GM12878 (cell line): ENCODE data around the gene FEZF2. TPM values are rescaled to one million over a fixed set of nuclear protein-coding genes. Genes with fewer than 3 reads are reported as not detected.
A peak's percentile ranks its signal among the peaks of the same experiment; 100 is the strongest.

Experiments used
- ATAC-seq: fragments of 200-7000 bp; cut with Tn5 transposase; 3 replicates; pipeline ENCODE4 v1.9.1; 2020; ENCODE audit warnings: mild to moderate bottlenecking, moderate library complexity
- BruUV-seq: library from RNA; stranded (reverse); fragments of 400-500 nt; replicated peaks from 2 replicates; lab custom pipeline; 2021; lab: Mats Ljungman, UMichigan
- CTCF ChIA-PET: fragments of 300-600 bp; sonication (Branson Sonifier 250); formaldehyde crosslinking; extraction: SDS; loops from one replicate; lab custom pipeline; 2021; ENCODE audit warnings: inconsistent platforms; lab: Yijun Ruan, JAX
- POLR2A ChIA-PET: fragments of 350-600 bp; formaldehyde crosslinking; extraction: SDS; loops from one replicate; lab custom pipeline; 2021; ENCODE audit warnings: inconsistent platforms; lab: Charles Lee
- RAD21 ChIA-PET: fragments of 300-600 bp; sonication (Branson Sonifier 250); formaldehyde crosslinking; loops from one replicate; lab custom pipeline; 2023; ENCODE audit warnings: antibody characterized with exemption; ENCODE audit not compliant: unreplicated experiment; lab: Charles Lee
- SMC1A ChIA-PET: fragments of 300-600 bp; sonication (Branson Sonifier 250); formaldehyde crosslinking; loops from one replicate; lab custom pipeline; 2023; ENCODE audit not compliant: unreplicated experiment, uncharacterized antibody; lab: Charles Lee
- DNase-seq: peaks from one replicate; pipeline ENCODE4 v3.0.0-alpha.2; 2011; ENCODE audit warnings: low read depth, low spot score
- FAIRE-seq: peaks from 3 replicates; lab custom pipeline; 2011; peaks lifted over from hg19 to GRCh38; lab: Jason Lieb, UNC
- H2AFZ ChIP-seq: 2 replicates; pipeline ENCODE4 v1.6.0; 2011; ENCODE audit warnings: low read depth, low read length, control low read depth; ENCODE audit not compliant: control insufficient read depth
- H3K27ac ChIP-seq: 2 replicates; pipeline ENCODE4 v1.5.1; 2011; ENCODE audit warnings: control low read depth; ENCODE audit not compliant: control insufficient read depth, insufficient read depth
- H3K27me3 ChIP-seq, 2 experiments: replicated peaks in 1 of 2; 2 replicates each; pipeline versions ENCODE4 v1.6.0 to v1.6.1; 2011; ENCODE audit warnings: low read length in 1 of 2; ENCODE audit not compliant: control insufficient read depth in 2 of 2, insufficient read depth in 2 of 2
- H3K36me3 ChIP-seq, 2 experiments: 2 replicates each; pipeline ENCODE4 v1.5.1; 2011; ENCODE audit warnings: low read length in 1 of 2; ENCODE audit not compliant: control insufficient read depth in 2 of 2, insufficient read depth in 2 of 2
- H3K4me1 ChIP-seq: 2 replicates; pipeline ENCODE4 v1.6.1; 2011; ENCODE audit warnings: mild to moderate bottlenecking, low read length, moderate library complexity, mixed read lengths; ENCODE audit not compliant: control insufficient read depth, insufficient read depth
- H3K4me2 ChIP-seq: 2 replicates; pipeline ENCODE4 v1.6.0; 2011; ENCODE audit warnings: control low read depth; ENCODE audit not compliant: control insufficient read depth, insufficient read depth
- H3K4me3 ChIP-seq: fragments of 200-600 bp; sonication (generic); 2 replicates; pipeline ENCODE4 v1.5.1; 2016
- H3K79me2 ChIP-seq: 2 replicates; pipeline ENCODE4 v1.6.0; 2011; ENCODE audit warnings: low read length; ENCODE audit not compliant: control insufficient read depth, insufficient read depth
- H3K9ac ChIP-seq: 2 replicates; pipeline ENCODE4 v1.8.0; 2011; ENCODE audit warnings: low read length, control low read depth, mixed read lengths; ENCODE audit not compliant: control insufficient read depth, insufficient read depth
- H3K9me3 ChIP-seq: replicated peaks from 3 replicates; pipeline ENCODE4 v1.5.1; 2011; ENCODE audit warnings: mild to moderate bottlenecking, low read length; ENCODE audit not compliant: control insufficient read depth, insufficient read depth
- H4K20me1 ChIP-seq: 2 replicates; pipeline ENCODE4 v1.6.0; 2011; ENCODE audit not compliant: control insufficient read depth, insufficient read depth
- BHLHE40 ChIP-seq, 2 experiments: fragments of 450-650 bp in 1 of 2; IDR thresholded peaks; 2 replicates each; pipeline ENCODE4 v1.6.1; 2011 to 2017; ENCODE audit warnings: low read depth in 2 of 2, borderline replicate concordance in 1 of 2, improper control_type of control experiment in 1 of 2, low read length in 1 of 2, mild to moderate bottlenecking in 1 of 2
- IKZF2 ChIP-seq, 2 experiments: fragments of 450-650 bp; IDR thresholded peaks; 2 replicates each; pipeline ENCODE4 v1.6.1; 2017; ENCODE audit warnings: mild to moderate bottlenecking in 2 of 2, moderate library complexity in 2 of 2
- PML ChIP-seq: IDR thresholded peaks from 2 replicates; pipeline ENCODE4 v1.6.1; 2012; ENCODE audit warnings: low read length, inconsistent platforms
- WGBS: methylation state at CpG from one replicate; pipeline ENCODE4 v1.1.6; 2016; ENCODE audit warnings: low lambda C conversion rate; ENCODE audit not compliant: insufficient replicate concordance, insufficient coverage; ENCODE audit errors: missing lambda C conversion rate; 5-methylcytosine and 5-hydroxymethylcytosine counted together
- in situ Hi-C: fragments of 300-500 bp; cut with MboI; formaldehyde crosslinking; loops from 9 replicates; pipeline ENCODE4 v1.14.3; 2018; ENCODE audit warnings: mixed read lengths
- intact Hi-C: fragments of 100-400 bp; cut with micrococcal nuclease; formaldehyde crosslinking; loops from one replicate; pipeline ENCODE4 v1.14.2; 2022; ENCODE audit not compliant: unreplicated experiment
- polyA plus RNA-seq, 11 experiments: library from polyadenylated mRNA; depleted of rRNA in 4 of 11; unstranded in 6 of 11; stranded (reverse) in 5 of 11; fragments of >200 nt; fragmentation: Nextera tagmentation in 4 of 11; fragmentation: Illumina TruSeq in 1 of 11; extraction: Ambion mirVana in 4 of 11; extraction: Trizol in 1 of 11; gene quantifications; 1 replicate in 1 of 11; 2 replicates in 10 of 11; pipeline versions ENCODE4 v1.2.1 to v1.2.3, GENCODE V29; 2011 to 2016; ENCODE audit warnings: inconsistent platforms in 2 of 11, missing spikeins in 2 of 11, low read depth in 1 of 11
- total RNA-seq, 4 experiments: library from RNA; depleted of rRNA in 3 of 4; stranded (reverse); fragments of >200 nt in 3 of 4; fragmentation: Illumina TruSeq in 1 of 4; extraction: Trizol in 1 of 4; gene quantifications; 2 replicates each; pipeline versions ENCODE4 v1.2.1 to v1.2.3, GENCODE V29; 2013 to 2021
- TF ChIP-seq, protein P1 (sequence below): fragments of 450-650 bp; formaldehyde crosslinking; IDR thresholded peaks from 2 replicates; pipeline ENCODE4 v1.5.0; 2022; ENCODE audit warnings: mild to moderate bottlenecking, missing genetic modification characterization

FEZF2 gene
- total and polyA plus RNA-seq, 10 of the 15 experiments (the other 5 are each of a cell fraction or from before 2014, with no cell fraction given), result not detected

DNA sequence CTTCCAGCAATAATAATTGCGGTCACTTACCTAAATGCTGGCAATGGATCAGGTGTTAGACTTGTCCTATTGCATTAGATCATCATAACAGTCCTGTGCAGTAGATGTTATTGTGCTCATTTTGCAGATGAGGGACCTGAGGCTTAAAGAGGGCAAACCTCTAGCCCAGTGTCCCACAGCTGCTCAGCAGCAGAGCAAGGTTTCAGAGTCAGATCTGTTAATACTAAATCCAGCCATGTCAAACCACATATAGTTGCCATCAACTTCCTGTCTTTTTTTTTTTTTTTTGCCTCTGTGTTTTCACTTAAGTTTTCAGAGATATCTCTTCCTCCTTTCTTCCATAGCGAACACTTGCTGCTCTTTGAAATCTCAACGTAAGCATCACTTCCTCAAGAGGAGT, 12.1 kb downstream of the FEZF2 start:
- Histone ChIP-seq H3K36me3 (no peaks in the 10 kb centered on the region), H3K27me3 (no peaks in the 10 kb centered on the region), H3K4me1 (no peaks in the 10 kb centered on the region), H2AFZ (no peak overlapping the region), H4K20me1 (no peaks in the 10 kb centered on the region), H3K4me3 (no peak overlapping the region), H3K9ac (no peak overlapping the region), H3K79me2 (no peaks in the 10 kb centered on the region), H3K9me3 (no peaks in the 10 kb centered on the region), H3K4me2 (no peak overlapping the region), H3K27ac (no peak overlapping the region)
- RAD21 ChIA-PET, result no interaction called here
- no TSS peak for BruUV-seq
- SMC1A ChIA-PET, result interaction anchor here (0.6 to 0.7 kb wide), 2 partner anchors 50 to 1134 kb away, joined by 3 read pairs; no protein-coding TSS in a partner anchor
- 39% methylated on average over 3 of the region's 3 CpGs for WGBS
- ATAC-seq (peak; percentile 48; the same call in 1 of the 3 replicates), FAIRE-seq (no peak), DNase-seq (no peak)
- intact Hi-C loops (no loop called here), in situ Hi-C loops (no loop called here)
- POLR2A ChIA-PET, result no interaction called here
- TF ChIP-seq BHLHE40 (IDR thresholded peaks at IDR 0.05; ENCODE audit: borderline replicate concordance in 1 of 2, low read depth in 2 of 2, low read length in 1 of 2) (no peak), IKZF2 (IDR thresholded peaks at IDR 0.05) (no peak), PML (no peak)
- TF ChIP-seq, protein P1, sequence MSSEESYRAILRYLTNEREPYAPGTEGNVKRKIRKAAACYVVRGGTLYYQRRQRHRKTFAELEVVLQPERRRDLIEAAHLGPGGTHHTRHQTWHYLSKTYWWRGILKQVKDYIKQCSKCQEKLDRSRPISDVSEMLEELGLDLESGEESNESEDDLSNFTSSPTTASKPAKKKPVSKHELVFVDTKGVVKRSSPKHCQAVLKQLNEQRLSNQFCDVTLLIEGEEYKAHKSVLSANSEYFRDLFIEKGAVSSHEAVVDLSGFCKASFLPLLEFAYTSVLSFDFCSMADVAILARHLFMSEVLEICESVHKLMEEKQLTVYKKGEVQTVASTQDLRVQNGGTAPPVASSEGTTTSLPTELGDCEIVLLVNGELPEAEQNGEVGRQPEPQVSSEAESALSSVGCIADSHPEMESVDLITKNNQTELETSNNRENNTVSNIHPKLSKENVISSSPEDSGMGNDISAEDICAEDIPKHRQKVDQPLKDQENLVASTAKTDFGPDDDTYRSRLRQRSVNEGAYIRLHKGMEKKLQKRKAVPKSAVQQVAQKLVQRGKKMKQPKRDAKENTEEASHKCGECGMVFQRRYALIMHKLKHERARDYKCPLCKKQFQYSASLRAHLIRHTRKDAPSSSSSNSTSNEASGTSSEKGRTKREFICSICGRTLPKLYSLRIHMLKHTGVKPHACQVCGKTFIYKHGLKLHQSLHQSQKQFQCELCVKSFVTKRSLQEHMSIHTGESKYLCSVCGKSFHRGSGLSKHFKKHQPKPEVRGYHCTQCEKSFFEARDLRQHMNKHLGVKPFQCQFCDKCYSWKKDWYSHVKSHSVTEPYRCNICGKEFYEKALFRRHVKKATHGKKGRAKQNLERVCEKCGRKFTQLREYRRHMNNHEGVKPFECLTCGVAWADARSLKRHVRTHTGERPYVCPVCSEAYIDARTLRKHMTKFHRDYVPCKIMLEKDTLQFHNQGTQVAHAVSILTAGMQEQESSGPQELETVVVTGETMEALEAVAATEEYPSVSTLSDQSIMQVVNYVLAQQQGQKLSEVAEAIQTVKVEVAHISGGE (CRISPR knock-in tag), result no peak
- CTCF ChIA-PET, result no interaction called here
